Endothelial cell of umbilical vein (primary cell): Measurements from ENCODE around the gene FMN1.

Source experiments
- EZH2 ChIP-seq: IDR thresholded peaks from 2 replicates; pipeline ENCODE4 v1.6.1; 2012; ENCODE audit warnings: borderline replicate concordance, low read depth, mild to moderate bottlenecking, moderate library complexity, low read length, inconsistent platforms; ENCODE audit not compliant: severe bottlenecking
- MYC ChIP-seq: IDR thresholded peaks from one replicate; pipeline ENCODE4 v1.6.1; 2011; ENCODE audit warnings: mild to moderate bottlenecking, low read depth, low read length
- POLR2AphosphoS5 ChIP-seq: IDR thresholded peaks from 2 replicates; pipeline ENCODE4 v1.6.1; 2012; ENCODE audit warnings: low read depth, mild to moderate bottlenecking, control low read depth, low read length, moderate library complexity; ENCODE audit not compliant: insufficient read depth
- TF ChIP-seq, protein P1 (sequence below), 2 donors: IDR thresholded peaks; 1 replicate in 1 of 2; 2 replicates in 1 of 2; pipeline ENCODE4 v1.5.1; 2011; ENCODE audit warnings: low read length in 2 of 2, mild to moderate bottlenecking in 2 of 2, moderate library complexity in 2 of 2, control low read depth in 1 of 2, inconsistent platforms in 1 of 2, low read depth in 1 of 2; ENCODE audit not compliant: insufficient read depth in 1 of 2; ENCODE audit errors: extremely low read depth in 1 of 2

DNA sequence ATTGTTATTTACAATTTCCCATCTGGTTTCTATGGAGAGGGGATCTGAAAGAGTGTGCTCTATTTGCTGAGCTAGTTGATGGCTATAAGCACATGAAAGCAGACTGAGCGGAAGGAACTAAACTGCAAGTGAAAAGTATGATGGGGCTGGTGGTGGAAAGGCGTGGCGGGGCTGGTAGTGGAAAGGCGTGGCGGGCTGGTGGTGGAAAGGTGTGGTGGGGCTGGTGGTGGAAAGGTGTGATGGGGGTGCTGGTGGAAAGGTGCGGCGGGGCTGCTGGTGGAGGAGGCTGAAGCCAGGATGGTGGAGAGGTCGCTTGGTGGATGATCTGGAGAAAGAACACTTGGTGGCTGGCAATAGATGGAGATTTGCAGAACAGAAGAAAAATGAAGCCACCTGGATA is 136.7 kb downstream of the FMN1 start:
- TF ChIP-seq, protein P1, sequence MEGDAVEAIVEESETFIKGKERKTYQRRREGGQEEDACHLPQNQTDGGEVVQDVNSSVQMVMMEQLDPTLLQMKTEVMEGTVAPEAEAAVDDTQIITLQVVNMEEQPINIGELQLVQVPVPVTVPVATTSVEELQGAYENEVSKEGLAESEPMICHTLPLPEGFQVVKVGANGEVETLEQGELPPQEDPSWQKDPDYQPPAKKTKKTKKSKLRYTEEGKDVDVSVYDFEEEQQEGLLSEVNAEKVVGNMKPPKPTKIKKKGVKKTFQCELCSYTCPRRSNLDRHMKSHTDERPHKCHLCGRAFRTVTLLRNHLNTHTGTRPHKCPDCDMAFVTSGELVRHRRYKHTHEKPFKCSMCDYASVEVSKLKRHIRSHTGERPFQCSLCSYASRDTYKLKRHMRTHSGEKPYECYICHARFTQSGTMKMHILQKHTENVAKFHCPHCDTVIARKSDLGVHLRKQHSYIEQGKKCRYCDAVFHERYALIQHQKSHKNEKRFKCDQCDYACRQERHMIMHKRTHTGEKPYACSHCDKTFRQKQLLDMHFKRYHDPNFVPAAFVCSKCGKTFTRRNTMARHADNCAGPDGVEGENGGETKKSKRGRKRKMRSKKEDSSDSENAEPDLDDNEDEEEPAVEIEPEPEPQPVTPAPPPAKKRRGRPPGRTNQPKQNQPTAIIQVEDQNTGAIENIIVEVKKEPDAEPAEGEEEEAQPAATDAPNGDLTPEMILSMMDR (IDR thresholded peaks at IDR 0.05; ENCODE audit: extremely low read depth in 1 of 2, insufficient read depth in 1 of 2, low read depth in 1 of 2, low read length in 2 of 2), result no peak
- no peak for TF ChIP-seq POLR2AphosphoS5
- TF ChIP-seq MYC, result no peak
- TF ChIP-seq EZH2, result no peak
